Left kidney (tissue), 8 donors: ENCODE data around the gene NFIA. TPM values are rescaled to one million over a fixed set of nuclear protein-coding genes. Genes with fewer than 3 reads are reported as not detected.

Source experiments
- DNase-seq: peaks from one replicate; pipeline ENCODE4 v3.0.0-alpha.2; 2013
- long read RNA-seq, 8 donors: transcript quantifications; one replicate each; lab custom pipeline, GENCODE V29; 2026
- polyA plus RNA-seq: library from polyadenylated mRNA; unstranded; fragments of 120-200 nt; gene quantifications from one replicate; pipeline ENCODE4 v1.2.1, GENCODE V29; 2013; ENCODE audit not compliant: insufficient read length

The NFIA gene
- 16.7 TPM for polyA plus RNA-seq
- long read RNA-seq, donor 1, full-length matches to known transcripts: 2 of 12 reads
- long read RNA-seq, donor 1, partial matches to known transcripts: 10 of 12 reads
- long read RNA-seq, donor 1, other reads (novel, unspliced or antisense): 0 of 12 reads
- long read RNA-seq, donor 2, full-length matches to known transcripts: 4 of 4 reads
- long read RNA-seq, donor 2, partial matches to known transcripts: 0 of 4 reads
- long read RNA-seq, donor 2, other reads (novel, unspliced or antisense): 0 of 4 reads
- long read RNA-seq, donor 3, full-length matches to known transcripts: 4 of 4 reads
- long read RNA-seq, donor 3, partial matches to known transcripts: 0 of 4 reads
- long read RNA-seq, donor 3, other reads (novel, unspliced or antisense): 0 of 4 reads
- long read RNA-seq, donor 4: 0 reads
- long read RNA-seq, donor 5, full-length matches to known transcripts: 1 of 1 reads
- long read RNA-seq, donor 5, partial matches to known transcripts: 0 of 1 reads
- long read RNA-seq, donor 5, other reads (novel, unspliced or antisense): 0 of 1 reads
- long read RNA-seq, donor 6, full-length matches to known transcripts: 2 of 2 reads
- long read RNA-seq, donor 6, partial matches to known transcripts: 0 of 2 reads
- long read RNA-seq, donor 6, other reads (novel, unspliced or antisense): 0 of 2 reads
- long read RNA-seq, donor 7, full-length matches to known transcripts: 1 of 1 reads
- long read RNA-seq, donor 7, partial matches to known transcripts: 0 of 1 reads
- long read RNA-seq, donor 7, other reads (novel, unspliced or antisense): 0 of 1 reads
- long read RNA-seq, donor 8, full-length matches to known transcripts: 3 of 3 reads
- long read RNA-seq, donor 8, partial matches to known transcripts: 0 of 3 reads
- long read RNA-seq, donor 8, other reads (novel, unspliced or antisense): 0 of 3 reads

DNA sequence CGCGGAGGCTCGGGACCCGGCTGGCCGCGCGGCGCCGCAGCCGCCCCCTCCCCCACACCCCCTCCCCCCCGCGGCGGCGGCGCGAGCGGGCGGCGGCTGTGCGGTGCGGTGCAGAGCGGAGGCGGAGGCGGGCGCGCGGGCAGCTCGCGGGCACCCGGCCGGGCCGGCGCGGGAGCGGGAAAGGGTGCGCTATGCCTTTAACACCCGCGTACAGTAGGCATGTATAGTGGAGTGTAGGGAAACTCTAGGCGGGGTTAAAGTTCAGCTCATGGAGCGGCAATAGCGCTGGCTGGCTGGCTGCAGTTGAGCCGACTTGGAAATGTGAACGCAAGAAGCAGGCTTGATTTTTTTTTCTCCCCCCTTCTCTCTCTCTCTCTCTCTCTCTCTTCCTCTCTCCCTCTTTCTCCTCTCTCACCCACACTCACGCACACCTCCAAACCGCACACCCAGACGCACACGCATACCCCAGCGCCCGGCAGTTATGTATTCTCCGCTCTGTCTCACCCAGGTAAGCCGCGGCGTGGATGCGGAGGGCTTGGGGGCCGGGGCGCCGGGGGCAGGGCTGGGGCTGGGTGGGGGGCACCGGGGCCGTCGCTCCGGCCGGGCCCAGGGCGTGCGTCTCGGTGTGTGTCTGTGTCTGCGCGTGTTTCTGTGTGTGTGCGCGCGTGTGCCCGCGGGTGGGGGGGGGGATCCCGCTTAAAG, at the start of gene NFIA:
Gene NFIA (plus strand): TSS at position 251 of the 702 bp plus-strand sequence.
- no peak for DNase-seq

- DNase-seq: no peak
Measured at GRCh38 chr1:61035880-61036279, 46.5 kb upstream of the NFIA start.

DNA sequence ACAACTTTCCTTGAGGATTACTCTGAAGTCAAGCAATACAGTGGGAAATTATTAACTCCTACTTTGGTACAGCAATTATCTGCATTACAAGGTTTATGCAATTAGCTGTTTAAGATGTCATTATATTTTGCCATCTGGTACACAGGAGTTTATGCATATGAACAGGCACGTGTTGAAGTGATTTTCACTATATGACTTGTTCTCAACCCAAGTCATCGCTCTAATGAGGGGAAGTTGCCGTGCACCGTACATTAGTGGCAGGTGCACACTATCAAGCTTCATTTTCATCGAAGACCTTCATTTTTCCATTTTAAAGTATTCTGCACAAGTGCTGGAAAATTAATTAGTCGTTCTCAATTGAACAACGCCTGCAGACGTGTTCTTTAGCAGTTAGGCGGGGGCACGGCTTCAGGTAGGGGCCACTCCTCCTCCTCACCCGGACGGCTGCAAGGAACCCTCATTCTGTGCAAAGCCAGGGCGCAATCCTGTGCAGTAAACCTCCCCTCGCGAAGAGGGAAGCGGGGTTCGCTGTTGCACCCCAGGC, 39.8 kb upstream of the NFIA start:
- no peak for DNase-seq

DNA sequence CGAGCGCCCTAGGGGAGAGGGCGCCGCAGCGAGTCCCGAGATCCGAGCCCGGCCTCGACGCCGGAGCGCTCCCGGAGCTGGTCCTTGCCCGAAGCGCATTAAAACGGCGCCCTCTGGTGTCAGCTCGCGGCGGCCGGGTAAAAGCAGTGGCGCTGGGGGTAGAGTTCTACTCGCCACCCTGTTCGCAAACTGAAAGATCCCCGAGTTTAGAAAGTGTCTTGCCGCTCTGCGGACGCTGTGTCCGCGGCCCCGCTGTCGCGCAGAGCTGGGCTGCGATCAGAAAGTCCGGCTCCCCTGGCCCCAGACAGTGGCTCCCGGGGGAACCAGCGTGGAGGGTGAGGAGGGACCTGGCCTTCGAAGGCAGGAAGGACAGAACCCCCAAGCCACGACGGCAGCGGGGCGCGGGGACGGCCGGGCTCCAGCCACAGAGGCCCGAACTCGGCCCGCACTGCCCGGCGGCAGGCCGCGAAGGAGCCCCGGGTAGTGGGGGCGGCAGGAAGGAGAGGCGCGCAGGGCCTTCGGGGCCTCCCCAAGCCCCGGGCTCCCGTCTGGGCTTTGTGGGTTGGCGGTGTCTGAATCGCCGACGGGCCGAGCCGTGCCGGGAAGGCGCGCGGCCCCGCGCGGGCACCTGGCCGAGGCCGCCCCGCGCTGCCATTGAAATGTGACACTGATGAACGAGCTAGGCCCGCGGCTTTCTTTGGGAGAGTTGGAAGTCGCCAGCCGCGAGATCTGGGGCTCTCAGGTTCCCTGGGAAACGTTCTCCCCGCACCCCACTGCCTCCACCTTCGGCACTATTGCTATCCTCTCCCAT, 39.1 kb upstream of the NFIA start:
- peak; percentile 78 for DNase-seq

DNA sequence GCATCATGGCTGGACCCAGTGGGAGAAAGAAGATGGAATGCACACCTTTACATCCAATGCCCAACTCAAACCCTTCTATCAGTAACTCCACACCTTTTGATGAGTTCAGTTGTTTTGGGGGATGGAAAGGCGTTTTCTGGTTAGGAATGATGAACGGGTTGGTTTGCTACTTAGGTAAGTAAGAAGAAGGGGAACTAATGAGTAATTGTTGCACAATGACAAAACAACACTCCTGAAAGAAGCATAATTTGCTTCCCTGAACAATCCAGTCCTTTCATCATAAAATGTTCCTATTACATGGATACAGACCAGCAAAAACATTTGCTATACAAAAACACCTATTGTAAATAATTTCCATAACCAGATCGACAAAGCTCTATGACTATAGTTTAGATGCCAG, 35.9 kb upstream of the NFIA start:
- no peak for DNase-seq

DNA sequence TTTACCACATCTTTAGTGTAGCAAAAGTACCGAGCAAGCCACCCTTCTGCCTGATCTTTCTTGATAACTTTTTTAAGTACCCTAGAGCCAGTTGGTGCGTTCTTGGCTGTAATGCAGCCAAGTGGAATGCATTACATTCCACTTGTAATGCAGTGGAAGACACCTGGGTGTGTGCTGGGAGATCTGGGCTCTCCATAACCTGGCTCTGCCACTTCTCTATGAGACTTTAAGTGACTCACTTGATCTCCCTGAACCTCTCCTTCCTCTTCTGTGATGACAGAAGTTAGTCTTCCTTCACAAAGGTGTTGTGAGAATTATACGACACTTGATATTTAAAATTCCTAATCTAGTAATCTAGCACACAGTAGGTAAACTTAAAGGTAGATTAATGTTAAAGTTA, 35.3 kb upstream of the NFIA start:
- no peak for DNase-seq

- DNase-seq: peak; percentile 92
Measured at GRCh38 chr1:61049850-61050540, 32.4 kb upstream of the NFIA start.

- no peak for DNase-seq
Measured at GRCh38 chr1:61050541-61051442, 31.6 kb upstream of the NFIA start.

DNA sequence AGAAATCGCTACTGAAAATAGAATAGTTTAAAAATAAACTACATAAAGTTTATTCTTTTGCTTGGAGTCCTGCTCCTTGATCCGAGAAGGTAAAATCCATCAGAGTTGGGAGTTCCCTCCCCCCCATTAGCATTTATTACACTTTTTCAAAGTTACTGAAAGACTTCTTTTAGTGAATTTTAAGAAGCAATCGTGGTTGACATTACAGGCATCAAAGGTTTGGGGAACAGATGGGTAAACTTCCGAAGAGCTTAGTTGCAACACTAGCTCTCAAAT, 31.0 kb upstream of the NFIA start:
- DNase-seq: no peak

- no peak for DNase-seq
Measured at GRCh38 chr1:61051719-61052394, 30.5 kb upstream of the NFIA start.

DNA sequence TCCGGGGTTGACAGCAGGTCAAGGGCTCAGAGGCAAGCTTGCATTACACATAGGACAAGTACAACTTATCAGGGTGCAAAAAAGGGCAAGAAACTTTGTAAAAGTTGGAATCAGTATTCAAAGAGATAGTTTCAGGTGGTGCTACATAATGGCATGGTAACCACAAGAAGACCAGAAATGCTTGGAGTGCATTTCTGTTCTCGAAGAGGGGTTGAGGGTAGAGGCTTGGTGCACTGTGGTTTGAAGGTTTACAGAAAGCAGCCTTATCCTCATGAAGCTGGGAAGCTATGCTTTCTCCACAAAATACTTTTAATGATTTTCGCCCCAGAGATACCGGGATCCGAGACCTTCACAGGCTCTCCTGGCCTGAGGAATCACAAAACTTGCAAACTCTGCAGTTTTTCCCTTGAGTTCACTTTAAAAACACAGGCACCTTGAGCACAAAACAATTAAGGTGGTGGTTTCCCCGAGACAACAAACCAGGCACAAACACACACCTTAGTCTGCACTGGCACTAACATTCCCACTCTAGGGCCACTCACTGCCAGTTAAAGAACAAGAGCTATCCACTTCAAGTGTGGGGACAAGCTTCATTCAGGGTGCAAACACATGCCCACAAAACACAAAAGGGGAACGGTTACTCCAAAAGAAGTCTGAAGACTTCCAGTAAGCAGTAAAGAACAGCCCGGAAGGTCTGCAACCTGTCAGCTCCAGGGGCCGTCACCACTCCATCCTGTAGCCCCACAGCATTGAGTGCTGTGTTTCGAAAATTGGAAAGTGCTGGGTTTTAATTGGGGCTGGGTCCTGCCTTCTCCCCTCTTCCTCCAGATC, 29.8 kb upstream of the NFIA start:
- no peak for DNase-seq

- DNase-seq: no peak
Measured at GRCh38 chr1:61053226-61053711, 29.1 kb upstream of the NFIA start.

DNA sequence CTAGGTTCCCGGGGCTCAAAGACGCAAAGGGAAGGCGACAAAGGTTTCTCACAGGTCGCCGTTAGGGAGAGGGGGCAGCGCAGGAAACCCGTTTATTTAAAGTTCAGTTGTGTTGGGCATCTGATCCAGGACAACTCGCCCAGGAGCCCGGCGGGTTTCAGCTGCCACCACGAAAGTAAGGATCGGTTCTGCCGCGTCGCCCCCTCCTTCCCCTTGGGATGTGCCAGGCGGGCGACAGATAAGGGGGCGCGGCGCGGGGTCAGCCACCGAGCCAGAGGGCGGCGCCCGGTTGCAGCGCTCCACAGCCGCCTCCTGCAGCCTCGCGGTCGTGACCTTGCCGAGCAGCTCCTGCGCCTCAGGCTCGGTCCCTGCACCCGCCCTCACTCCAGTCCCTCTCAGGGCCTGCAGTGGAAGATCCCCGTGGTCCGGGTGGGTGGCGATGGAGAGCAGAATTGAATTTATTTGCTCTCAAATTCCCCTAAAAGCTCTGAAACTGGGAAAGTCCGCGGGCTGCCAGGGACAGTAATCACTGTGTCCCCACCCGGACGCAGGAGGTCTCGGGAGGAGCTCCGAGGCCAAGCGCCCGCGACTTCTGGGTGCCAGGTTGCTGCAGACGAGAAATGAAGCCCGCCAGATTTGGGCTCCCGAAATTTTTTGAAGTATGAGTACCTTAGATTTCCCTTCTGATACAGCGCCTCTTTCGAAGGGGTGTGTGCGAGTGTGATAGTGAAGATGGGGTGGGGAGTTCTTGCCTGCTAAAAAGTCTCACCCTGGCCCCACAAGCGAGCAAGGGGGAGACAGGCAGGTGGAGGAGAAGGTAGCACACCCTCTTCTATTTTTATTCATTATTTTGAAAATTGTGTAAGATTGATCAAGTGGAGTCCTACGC, 28.4 kb upstream of the NFIA start:
- DNase-seq: no peak

- no peak for DNase-seq
Measured at GRCh38 chr1:61054601-61054993, 27.8 kb upstream of the NFIA start.

- DNase-seq: no peak
Measured at GRCh38 chr1:61055110-61055614, 27.2 kb upstream of the NFIA start.

DNA sequence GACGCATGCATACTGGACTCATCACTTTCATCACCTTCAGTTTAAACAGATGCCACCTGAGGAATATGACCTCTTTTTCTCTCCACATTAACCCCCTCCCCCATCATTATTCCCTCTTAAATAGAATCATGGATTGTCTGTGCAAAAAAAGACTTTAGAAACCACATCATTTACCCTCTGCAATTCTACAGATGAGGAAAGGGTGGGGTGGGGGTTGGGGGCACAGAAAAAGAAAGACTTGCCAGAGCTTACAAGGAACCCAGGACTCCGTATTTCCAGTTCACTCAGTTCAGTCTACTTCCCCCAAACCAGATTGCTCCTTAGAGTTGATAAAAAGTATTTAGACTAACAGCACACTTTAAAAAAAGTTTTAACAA, 26.2 kb upstream of the NFIA start:
- DNase-seq: no peak
